ENCODE data around the gene RASGRP4.
A peak's percentile ranks its signal among the peaks of the same experiment; 100 is the strongest.
"Not testable (repeated sequence)": the region's sequence is repeated elsewhere in the genome, so short reads cannot be mapped to it uniquely, and the experiment has no call there.

The RASGRP4 gene, protein sequence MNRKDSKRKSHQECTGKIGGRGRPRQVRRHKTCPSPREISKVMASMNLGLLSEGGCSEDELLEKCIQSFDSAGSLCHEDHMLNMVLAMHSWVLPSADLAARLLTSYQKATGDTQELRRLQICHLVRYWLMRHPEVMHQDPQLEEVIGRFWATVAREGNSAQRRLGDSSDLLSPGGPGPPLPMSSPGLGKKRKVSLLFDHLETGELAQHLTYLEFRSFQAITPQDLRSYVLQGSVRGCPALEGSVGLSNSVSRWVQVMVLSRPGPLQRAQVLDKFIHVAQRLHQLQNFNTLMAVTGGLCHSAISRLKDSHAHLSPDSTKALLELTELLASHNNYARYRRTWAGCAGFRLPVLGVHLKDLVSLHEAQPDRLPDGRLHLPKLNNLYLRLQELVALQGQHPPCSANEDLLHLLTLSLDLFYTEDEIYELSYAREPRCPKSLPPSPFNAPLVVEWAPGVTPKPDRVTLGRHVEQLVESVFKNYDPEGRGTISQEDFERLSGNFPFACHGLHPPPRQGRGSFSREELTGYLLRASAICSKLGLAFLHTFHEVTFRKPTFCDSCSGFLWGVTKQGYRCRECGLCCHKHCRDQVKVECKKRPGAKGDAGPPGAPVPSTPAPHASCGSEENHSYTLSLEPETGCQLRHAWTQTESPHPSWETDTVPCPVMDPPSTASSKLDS

DNA sequence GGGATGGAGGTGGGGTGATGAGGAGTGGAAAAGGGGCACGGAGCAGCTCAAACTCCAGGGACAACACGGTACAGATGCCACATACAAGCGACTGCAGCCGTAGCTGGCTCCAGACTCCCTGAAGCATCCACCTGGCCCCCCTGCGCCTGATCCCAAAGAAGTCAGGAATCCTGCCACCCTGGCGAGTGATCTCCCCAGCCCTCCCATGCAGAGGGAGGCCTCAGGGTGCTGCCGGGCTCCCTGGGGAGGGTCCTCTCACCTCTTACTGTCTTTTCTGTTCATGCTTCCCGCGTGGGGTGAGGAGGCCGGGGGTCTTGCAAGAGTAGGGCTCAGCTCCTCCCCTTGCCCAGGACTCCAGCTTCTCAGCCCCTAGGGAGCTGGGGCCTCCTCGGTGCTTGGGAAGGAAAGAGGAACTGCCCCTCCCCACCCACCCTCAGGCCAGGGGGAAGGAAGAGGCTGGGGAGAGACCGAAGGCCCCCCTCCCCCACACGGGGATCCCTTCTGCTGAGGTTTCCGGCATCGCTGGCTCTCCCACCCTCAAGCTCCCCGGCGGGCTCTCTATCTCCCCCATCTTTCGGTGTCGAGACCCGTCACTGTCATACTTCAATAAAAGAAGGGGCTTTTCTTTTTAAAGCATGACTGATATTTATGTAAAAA, at the start of gene RASGRP4:
RASGRP4 (minus strand) TSS at position 410 of the 657 bp plus-strand sequence; CDS start at position 282, 128 bp downstream.
- DNase-seq (ENCODE audit: insufficient read length, low spot score): no peak
- no peak for FAIRE-seq

DNA sequence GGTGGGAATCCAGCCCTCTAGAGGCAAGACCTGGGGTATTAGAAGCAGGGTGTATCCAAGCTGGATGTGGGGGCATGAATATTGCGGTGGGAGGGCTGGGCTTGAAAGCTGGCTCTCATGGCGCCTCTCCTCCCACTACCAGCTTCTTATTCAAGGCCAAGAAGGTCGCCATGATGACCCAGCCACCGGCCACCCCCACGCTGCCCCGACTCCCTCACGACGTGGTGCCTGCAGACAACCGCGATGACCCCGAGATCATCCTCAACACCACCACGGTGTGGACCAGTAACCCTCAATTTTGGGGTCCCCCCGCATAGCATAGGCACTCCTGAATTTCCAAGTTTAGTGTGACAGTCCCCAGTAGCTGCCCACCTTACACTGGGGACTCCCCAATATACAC, 49.2 kb upstream of the RASGRP4 start:
- FAIRE-seq: no peak

DNA sequence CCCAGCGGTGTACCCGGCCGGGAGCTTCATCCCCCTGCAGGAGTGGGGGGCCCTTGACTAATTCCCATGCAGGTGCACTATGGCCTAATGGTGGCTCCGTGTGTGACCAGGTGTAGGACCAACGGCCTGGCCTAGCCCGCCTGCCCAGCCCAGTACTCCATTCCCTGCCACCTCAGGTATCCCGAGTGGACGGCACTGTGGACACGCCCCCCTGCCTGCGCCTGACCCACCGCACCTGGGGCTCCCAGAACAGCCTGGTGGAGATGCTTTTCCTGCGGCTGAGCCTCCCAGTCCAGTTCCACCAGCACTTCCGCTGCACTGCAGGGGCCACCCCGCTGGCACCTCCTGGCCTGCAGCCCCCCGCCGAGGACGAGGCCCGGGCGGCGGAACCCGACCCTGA, 47.2 kb upstream of the RASGRP4 start:
- FAIRE-seq (no peak), DNase-seq (ENCODE audit: insufficient read length, low spot score) (no peak)

More for the DNA sequence above, 49.2 kb upstream of the RASGRP4 start:
- no peak for DNase-seq (ENCODE audit: insufficient read length, low spot score)

DNA sequence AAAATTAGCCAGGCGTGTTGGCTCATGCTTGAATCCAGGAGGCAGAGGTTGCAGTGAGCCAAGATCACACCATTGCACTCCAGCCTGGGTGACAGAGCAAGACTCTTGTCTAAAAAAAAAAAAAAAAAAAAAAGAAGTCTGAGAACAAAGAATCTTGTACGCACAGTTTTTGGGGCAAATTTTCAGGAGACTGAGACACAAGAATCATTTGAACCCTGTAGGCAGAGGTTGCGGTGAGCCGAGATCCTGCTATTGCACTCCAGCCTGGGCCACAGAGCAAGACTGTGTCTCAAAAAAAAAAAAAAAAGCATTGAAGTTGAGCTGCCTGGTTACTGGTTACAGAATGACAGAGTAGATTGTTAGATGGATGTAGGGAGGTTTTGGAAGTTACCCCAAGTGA, 46.7 kb upstream of the RASGRP4 start:
- not testable (repeated sequence) for DNase-seq (ENCODE audit: insufficient read length, low spot score); FAIRE-seq

DNA sequence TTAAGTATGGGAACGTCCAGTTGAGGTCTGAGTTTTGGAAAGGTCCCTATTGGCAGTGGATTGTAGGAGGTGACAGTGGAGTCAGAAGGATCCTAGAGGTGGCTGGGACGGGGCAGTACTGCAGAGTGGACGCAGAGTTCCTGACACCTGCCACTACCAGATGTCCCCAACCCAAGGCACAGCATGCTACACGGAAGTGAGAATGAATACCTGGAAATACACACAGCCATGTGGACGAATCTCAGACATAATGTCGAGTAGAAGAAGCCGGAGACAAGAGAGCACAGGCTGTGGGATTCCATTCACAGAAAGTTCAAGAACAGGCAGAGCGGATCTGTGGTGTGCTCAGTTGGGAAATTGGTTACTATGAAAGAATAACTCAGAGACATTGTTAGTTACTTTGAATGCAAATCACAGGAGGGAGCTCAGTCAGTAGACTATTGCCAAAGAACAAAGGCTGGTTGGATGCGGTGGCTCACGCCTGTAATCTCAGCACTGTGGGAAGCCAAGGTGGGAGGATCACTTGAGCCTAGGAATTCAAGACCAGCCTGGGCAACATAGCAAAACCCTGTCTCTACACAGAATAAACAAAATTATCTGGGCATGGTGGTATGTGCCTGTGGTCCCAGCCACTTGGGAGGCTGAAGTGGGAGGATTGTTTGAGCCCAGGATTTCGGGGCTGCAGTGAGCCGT, 44.9 kb upstream of the RASGRP4 start:
- FAIRE-seq (no peak), DNase-seq (ENCODE audit: insufficient read length, low spot score) (no peak)

DNA sequence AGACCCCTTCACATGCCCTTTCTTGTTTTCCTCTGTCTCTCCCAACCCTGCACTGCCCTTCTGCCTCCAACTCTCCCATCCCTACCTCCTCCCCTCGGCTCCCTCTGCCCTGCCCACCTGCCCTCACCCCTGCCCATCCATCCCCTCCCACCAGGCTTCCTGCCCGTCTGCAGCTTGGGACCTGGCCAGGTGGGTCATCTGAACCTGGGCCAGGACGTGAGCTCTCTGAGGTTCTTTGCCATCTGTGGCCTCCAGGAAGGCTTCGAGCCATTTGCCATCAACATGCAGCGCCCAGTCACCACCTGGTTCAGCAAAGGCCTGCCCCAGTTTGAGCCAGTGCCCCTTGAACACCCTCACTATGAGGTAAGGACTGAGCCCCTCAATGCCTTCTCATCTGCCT, 43.1 kb upstream of the RASGRP4 start:
- no peak for DNase-seq (ENCODE audit: insufficient read length, low spot score)
- FAIRE-seq: no peak

DNA sequence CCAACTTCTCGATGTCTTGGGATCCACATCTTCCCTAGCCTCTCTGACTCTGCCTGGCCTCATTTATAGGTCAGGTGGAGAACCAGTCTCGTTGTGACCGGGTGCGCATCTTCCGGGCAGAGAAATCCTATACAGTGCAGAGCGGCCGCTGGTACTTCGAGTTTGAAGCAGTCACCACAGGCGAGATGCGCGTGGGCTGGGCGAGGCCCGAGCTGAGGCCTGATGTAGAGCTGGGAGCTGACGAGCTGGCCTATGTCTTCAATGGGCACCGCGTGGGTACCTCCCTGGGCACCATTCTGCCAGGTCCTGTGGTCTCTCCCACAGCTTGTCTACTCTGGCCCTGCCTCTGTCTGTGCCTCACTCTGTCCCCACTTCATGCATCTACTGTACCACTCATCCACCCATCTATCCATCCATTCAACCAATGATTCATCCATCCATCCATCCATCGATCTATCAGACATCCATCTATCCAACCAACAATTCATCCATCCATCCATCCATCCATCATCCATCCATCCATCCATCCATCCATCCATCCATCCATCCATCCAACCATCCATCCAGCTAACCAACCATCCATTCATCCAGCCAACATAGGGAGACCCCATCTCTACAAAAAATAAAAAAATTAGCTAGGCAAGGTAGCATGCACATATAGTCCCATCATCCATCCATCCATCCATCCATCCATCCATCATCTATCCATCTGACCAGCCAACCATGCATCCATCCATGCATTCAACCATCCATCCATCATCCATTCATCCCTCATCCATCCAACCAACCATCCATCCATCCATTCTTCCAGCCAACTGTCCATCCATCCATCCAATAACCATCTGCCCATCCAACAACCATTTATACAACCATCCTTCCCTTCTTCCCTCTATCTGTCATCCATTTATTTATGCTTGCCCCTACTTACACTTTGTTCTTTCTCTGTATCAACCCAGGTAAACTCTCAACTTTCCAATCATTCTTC, 41.8 kb upstream of the RASGRP4 start:
- DNase-seq (ENCODE audit: insufficient read length, low spot score) (no peak), FAIRE-seq (peak; percentile 42)

DNA sequence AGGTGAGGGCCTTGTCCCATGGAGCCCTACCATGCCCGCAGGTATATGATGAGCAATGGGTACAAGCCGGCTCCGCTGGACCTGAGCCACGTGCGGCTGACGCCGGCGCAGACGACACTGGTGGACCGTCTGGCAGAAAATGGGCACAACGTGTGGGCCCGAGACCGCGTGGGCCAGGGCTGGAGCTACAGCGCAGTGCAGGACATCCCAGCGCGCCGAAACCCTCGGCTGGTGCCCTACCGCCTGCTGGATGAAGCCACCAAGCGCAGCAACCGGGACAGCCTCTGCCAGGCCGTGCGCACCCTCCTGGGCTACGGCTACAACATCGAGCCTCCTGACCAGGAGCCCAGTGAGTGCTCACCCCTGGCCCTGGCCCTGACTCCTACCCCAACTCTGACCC, 40.0 kb upstream of the RASGRP4 start:
- no peak for FAIRE-seq
- no peak for DNase-seq (ENCODE audit: insufficient read length, low spot score)

DNA sequence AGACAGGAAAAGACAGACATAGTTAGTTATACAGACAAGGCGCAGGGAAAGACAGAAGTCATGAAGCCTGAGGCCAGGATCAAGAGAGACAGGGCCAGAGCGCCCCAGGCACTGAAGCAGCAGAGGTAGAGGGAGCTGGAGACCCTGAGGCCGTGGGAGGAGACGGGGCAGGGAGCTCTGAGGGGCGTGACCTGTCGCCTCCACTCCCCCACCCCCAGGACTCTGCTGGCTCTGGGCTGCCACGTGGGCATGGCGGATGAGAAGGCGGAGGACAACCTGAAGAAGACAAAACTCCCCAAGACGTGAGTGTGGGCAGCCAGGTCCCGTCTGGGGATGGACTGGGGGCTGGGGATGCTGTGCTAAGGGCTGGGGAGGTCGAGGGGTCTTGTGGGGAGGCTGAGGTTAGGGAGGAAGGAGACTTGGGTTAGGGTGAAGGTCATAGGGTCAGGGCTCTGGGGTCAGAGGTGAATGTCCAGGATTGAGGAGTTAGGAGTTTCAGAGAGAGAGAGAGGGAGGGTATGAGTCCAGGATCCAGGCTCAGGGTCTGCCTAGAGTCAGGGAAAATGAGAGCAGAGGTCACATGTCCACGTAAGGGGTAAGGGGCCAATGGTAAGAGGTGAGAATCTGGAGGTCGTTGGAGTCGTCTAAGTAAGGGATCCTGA, 38.5 kb upstream of the RASGRP4 start:
- DNase-seq (ENCODE audit: insufficient read length, low spot score): no peak

DNA sequence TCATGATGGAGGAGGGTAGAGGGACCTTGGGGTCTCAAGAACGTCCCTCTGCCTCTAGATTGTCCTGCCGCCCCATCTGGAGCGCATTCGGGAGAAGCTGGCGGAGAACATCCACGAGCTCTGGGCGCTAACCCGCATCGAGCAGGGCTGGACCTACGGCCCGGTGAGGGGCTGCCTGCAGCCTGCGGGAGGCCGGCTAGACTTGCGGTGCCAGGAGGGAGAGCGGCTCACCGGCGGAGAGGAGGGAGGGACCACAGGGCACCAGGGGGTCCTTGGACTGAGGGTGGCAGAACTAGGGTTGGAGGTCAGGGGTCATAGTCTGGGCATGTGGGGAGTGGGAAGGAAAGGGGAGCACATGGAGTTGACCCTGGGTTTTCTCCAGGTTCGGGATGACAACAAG, 37.3 kb upstream of the RASGRP4 start:
- FAIRE-seq: no peak

More for the DNA sequence above, 38.5 kb upstream of the RASGRP4 start:
- no peak for FAIRE-seq

DNA sequence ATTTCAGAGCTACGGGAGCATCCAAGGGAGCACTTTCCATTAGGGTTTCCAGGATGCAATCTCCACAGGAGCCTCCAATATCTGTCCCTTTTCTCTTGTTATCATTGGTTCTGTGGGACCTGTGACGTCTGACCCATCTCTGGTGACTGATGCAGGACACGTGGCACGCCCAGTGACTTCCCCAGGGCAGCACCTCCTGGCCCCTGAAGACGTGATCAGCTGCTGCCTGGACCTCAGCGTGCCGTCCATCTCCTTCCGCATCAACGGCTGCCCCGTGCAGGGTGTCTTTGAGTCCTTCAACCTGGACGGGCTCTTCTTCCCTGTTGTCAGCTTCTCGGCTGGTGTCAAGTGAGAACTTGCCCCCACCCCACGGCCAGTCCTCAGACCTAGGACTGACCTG, 33.0 kb upstream of the RASGRP4 start:
- FAIRE-seq (no peak), DNase-seq (ENCODE audit: insufficient read length, low spot score) (no peak)

More for the DNA sequence above, 37.3 kb upstream of the RASGRP4 start:
- no peak for DNase-seq (ENCODE audit: insufficient read length, low spot score)

DNA sequence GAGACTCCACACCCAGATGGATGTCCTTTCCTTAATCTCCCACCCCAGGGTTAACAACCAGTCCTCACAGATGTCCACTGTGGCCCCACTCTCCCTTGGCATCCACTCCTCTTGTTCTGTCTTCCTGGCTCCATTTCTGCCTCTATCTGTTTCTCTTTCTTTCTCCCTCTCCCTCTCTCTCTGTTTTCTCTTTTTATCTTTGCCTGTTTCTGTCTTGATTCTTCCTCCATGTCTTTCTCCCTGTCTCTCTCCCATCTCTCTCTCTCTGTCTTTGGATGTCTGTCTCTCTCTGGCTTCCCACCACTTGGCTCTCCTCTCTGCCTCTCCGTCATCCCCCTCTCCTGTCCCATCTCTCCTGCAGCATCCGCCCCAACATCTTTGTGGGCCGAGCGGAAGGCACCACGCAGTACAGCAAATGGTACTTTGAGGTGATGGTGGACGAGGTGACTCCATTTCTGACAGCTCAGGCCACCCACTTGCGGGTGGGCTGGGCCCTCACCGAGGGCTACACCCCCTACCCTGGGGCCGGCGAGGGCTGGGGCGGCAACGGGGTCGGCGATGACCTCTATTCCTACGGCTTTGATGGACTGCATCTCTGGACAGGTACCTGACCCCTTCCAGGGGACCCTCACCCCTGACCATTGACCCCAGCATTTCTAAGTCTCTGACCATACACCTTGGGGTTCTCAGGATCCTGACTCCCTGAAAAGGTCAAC, 31.8 kb upstream of the RASGRP4 start:
- FAIRE-seq (no peak), DNase-seq (ENCODE audit: insufficient read length, low spot score) (no peak)

DNA sequence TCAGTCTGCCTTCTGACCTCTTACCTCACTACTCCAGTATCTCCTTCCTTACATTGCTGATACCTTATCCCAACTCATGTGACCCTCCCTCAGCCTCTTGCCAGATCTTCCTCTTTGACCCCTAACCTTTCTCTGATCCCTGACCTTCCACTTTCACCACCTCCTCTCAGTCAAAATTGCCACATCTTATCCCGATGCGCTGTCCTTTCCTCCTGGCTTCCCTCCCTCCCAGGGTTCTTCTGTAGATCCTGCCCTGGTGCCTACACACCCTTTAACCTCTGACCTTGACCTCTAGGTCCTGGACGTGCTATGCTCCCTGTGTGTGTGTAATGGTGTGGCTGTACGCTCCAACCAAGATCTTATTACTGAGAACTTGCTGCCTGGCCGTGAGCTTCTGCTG, 31.2 kb upstream of the RASGRP4 start:
- FAIRE-seq: no peak

DNA sequence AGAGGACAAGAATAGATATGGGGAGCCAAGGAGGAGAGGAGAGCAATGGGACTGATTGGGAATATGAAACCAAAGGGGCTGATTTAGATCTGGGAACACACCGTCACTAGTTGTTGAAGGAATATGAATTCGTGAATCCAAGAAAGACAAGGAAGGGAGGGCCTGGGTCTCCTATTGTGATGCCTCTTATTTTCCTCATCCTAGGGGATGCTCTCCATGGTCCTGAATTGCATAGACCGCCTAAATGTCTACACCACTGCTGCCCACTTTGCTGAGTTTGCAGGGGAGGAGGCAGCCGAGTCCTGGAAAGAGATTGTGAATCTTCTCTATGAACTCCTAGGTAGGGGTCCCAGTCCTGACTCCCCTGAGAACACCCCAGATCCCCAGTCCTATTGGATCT, 29.0 kb upstream of the RASGRP4 start:
- DNase-seq (ENCODE audit: insufficient read length, low spot score): peak; percentile 35
- FAIRE-seq: no peak

More for the DNA sequence above, 31.2 kb upstream of the RASGRP4 start:
- no peak for DNase-seq (ENCODE audit: insufficient read length, low spot score)

DNA sequence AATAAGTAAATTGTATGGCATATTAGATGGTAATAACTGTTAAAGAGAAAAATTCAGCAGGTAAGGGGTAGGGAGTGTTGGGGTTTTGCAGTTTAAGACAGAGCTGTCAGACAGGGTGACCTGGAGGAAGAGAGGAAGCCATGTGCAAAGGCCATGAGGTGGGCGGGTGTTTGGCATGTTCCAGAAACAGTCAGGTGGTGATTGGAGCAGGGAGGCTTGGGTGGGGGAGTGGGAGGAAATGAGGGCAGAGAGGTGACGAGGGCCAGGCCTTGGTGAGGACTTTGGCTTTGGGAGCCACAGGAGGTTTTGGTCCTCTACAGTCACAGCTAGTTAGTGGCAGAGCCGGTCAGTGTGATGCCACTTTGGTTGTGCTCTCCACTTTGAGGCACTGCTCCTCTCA, 27.6 kb upstream of the RASGRP4 start:
- FAIRE-seq: no peak
- DNase-seq (ENCODE audit: insufficient read length, low spot score): no peak

DNA sequence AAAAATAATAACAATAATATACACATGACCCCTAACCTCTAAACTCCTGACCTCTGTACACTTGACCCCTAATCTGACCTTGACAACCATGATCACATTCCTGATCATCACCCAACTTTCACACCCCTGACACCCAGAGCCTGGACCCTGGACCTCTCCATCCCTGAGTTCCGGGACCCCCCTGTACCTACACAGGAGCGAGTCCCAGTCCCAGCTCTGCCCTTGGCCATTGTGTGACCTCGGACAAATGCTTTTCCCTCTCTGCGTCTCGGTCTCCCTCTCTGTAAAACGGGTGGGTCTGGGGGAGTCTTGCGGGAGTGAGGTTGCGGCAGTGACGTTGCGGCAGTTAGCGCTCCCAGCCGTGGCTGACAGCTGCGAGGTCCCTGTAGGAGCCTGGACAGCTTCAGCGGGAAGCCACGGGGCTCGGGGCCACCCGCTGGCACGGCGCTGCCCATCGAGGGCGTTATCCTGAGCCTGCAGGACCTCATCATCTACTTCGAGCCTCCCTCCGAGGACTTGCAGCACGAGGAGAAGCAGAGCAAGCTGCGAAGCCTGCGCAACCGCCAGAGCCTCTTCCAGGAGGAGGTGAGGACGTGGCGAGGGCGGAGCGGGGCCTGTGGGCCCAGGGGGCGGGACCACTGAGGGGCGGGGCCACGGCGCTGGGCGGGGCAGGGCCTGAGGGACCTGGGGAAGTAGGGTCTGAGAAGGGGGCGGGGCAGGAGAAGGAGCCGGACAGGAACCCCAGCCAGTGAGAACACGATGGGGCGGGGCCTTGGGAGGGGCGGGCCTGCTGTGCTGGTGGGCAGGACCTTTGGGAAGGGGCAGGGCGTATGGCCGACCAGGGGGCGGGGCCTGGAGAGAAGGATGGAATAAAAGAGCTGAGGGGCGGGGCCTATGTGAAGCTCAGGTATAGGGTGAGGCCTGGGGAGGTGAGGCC, 26.7 kb upstream of the RASGRP4 start:
- no peak for FAIRE-seq
- no peak for DNase-seq (ENCODE audit: insufficient read length, low spot score)

DNA sequence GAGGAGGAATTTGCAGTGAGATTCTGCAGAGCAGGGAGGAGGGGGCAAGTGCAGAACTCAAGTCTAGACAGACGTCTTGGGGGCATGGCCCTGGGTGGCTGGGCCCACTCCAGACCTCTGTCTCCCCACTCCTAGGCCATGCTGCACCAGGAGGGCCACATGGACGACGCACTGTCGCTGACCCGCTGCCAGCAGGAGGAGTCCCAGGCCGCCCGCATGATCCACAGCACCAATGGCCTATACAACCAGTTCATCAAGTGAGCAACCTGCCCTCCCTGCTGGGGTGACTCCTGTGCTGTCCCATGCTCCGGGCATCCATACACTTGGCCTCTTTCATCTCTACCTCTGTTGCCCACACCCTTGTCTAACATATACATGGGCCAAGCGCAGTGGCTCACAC, 25.6 kb upstream of the RASGRP4 start:
- DNase-seq (ENCODE audit: insufficient read length, low spot score): no peak
- FAIRE-seq: no peak

DNA sequence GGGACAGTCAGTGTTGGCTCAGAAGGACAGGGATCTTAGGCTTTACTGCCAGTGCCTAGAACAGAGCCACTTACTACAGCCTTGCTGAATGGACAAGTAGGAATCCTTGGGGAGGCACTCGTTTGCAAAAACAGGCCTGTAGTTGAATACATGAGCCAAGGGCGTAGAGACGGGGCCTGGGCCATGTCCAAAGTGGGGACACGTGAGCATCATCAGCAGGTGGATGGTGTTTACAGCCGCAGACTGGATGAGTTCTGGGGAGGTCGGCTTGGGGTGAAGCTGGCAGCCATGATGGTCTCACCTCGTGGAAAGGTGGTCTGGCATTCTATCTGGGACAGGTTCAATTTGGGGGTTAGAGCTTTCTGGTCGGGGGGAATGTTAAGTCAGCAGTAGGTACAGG, 25.0 kb upstream of the RASGRP4 start:
- FAIRE-seq: no peak

More for the DNA sequence above, 25.0 kb upstream of the RASGRP4 start:
- DNase-seq (ENCODE audit: insufficient read length, low spot score): no peak
